GM20000 (cell line): ENCODE data around the gene C1orf159.

Experiments used
- DNase-seq: peaks from one replicate; pipeline ENCODE4 v3.0.0; 2012; ENCODE audit warnings: low spot score
- CTCF ChIP-seq: IDR thresholded peaks from 2 replicates; pipeline ENCODE4 v1.5.1; 2012; ENCODE audit warnings: mild to moderate bottlenecking, control low read depth; ENCODE audit errors: extremely low read depth, missing control alignments

The C1orf159 gene

GRCh38 chr1:1093610-1093943, 22.3 kb downstream of the C1orf159 start:
- DNase-seq = no peak
- TF ChIP-seq CTCF = no peak

GRCh38 chr1:1092894-1093609, 22.8 kb downstream of the C1orf159 start:
- DNase-seq = no peak

GRCh38 chr1:1092149-1092855, 23.6 kb downstream of the C1orf159 start:
- no peak for DNase-seq
- TF ChIP-seq CTCF = no peak

More at GRCh38 chr1:1092894-1093609, 22.8 kb downstream of the C1orf159 start:
- no peak for TF ChIP-seq CTCF

- no peak for TF ChIP-seq CTCF
- DNase-seq = no peak
These were observed 24.3 kb downstream of the C1orf159 start for GRCh38 chr1:1091344-1092148.

GRCh38 chr1:1090424-1091343, 25.2 kb downstream of the C1orf159 start:
- DNase-seq = no peak
- no peak for TF ChIP-seq CTCF

- no peak for DNase-seq
- no peak for TF ChIP-seq CTCF
These were observed 26.0 kb downstream of the C1orf159 start for GRCh38 chr1:1089731-1090423.
